Activated B cell treated with CpG ODN at 0.5 μM for 24 hours (primary cell): ENCODE data around the gene RADIL. TPM values are rescaled to one million over a fixed set of nuclear protein-coding genes. Genes with fewer than 3 reads are reported as not detected.

Source experiments
- ATAC-seq: fragments of 200-7000 bp; cut with Tn5 transposase; one replicate; pipeline ENCODE4 v1.10.0; 2021; ENCODE audit warnings: low read depth, mild to moderate bottlenecking, moderate library complexity
- CTCF ChIA-PET: fragments of 350-600 bp; sonication (Branson Sonifier 250); formaldehyde crosslinking; loops from one replicate; lab custom pipeline; 2021; ENCODE audit warnings: antibody characterized with exemption; lab: Charles Lee
- POLR2A ChIA-PET: fragments of 350-600 bp; sonication (Branson Sonifier 250); formaldehyde crosslinking; loops from one replicate; lab custom pipeline; 2021; ENCODE audit warnings: antibody characterized with exemption; lab: Charles Lee
- DNase-seq: peaks from one replicate; pipeline ENCODE4 v3.0.0; 2022
- H3K27ac Mint-ChIP-seq: one replicate; pipeline ENCODE4 v1.8.0; 2020; ENCODE audit warnings: mixed read lengths
- H3K27me3 Mint-ChIP-seq: one replicate; pipeline ENCODE4 v1.8.0; 2021; ENCODE audit warnings: mixed read lengths
- H3K36me3 Mint-ChIP-seq: one replicate; pipeline ENCODE4 v1.8.0; 2021; ENCODE audit warnings: low read depth, mixed read lengths
- H3K4me1 Mint-ChIP-seq: one replicate; pipeline ENCODE4 v1.8.0; 2021; ENCODE audit warnings: mixed read lengths
- H3K4me3 Mint-ChIP-seq: one replicate; pipeline ENCODE4 v1.8.0; 2020; ENCODE audit warnings: mild to moderate bottlenecking, mixed read lengths
- H3K9me3 Mint-ChIP-seq: one replicate; pipeline ENCODE4 v1.8.0; 2020; ENCODE audit warnings: mixed read lengths
- intact Hi-C: fragments of 100-400 bp; cut with micrococcal nuclease; formaldehyde crosslinking; loops from one replicate; pipeline ENCODE4 v1.15.1; 2024
- total RNA-seq: library from RNA; stranded (reverse); gene quantifications from 2 replicates; pipeline ENCODE4 v1.2.3, GENCODE V29; 2022
- TF ChIP-seq, protein P1 (sequence below): fragments of 200-600 bp; IDR thresholded peaks from one replicate; pipeline ENCODE4 v1.8.0; 2022; ENCODE audit warnings: antibody characterized with exemption, mild to moderate bottlenecking

Gene RADIL
- total RNA-seq, 1 donor from 2014 or later = not detected

DNA sequence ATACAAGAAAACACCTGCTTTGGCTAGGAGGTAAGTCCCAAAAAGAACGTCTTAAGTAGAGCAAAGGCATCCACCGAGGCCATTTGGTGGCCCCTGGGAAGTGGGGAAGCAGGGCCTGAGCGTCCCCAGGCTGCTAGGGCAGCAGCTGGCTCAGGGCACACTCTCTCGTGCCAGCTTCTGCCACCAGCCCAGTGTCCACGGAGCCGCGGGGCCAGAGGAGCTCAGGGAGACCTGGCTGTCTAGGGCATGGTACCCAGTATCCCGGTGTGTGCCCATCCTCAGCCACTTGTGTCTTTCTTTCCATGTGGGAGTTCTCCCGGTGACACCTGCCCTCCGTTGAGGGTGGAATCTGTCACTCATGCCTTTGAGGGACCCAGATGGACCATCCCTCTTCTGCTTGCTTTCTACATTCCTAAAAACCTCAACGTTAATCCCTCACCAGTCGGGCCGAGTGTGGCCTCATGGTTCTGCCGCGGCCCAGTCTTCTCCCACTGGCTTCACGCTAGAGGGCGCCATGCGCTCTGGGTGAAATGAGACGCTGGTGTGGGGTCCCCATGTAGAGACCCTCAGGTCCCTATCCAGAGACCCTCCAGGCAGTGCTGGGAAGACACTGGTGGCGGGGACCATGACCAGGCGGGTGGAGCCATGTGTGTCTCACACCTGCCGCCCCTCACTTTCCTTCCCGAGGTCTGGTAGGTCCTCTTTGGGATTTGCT, 117.6 kb downstream of the RADIL start:
- peaks cover 48% of the 10 kb centered on the region for H3K36me3 Mint-ChIP-seq
- DNase-seq = no peak
- no peak overlapping the region for H3K27ac Mint-ChIP-seq
- TF ChIP-seq, protein P1, sequence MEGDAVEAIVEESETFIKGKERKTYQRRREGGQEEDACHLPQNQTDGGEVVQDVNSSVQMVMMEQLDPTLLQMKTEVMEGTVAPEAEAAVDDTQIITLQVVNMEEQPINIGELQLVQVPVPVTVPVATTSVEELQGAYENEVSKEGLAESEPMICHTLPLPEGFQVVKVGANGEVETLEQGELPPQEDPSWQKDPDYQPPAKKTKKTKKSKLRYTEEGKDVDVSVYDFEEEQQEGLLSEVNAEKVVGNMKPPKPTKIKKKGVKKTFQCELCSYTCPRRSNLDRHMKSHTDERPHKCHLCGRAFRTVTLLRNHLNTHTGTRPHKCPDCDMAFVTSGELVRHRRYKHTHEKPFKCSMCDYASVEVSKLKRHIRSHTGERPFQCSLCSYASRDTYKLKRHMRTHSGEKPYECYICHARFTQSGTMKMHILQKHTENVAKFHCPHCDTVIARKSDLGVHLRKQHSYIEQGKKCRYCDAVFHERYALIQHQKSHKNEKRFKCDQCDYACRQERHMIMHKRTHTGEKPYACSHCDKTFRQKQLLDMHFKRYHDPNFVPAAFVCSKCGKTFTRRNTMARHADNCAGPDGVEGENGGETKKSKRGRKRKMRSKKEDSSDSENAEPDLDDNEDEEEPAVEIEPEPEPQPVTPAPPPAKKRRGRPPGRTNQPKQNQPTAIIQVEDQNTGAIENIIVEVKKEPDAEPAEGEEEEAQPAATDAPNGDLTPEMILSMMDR = no peak
- ATAC-seq = no peak
- no peak overlapping the region for H3K4me3 Mint-ChIP-seq
- H3K27me3 Mint-ChIP-seq = no peaks in the 10 kb centered on the region
- intact Hi-C loops = no loop called here
- CTCF ChIA-PET = no interaction called here
- no peaks in the 10 kb centered on the region for H3K4me1 Mint-ChIP-seq
- no peaks in the 10 kb centered on the region for H3K9me3 Mint-ChIP-seq
- POLR2A ChIA-PET = interaction anchor here (1.3 kb wide), 1 partner anchor 9 kb away, joined by 7 read pairs; the partner anchor contains the start of gene AP5Z1

DNA sequence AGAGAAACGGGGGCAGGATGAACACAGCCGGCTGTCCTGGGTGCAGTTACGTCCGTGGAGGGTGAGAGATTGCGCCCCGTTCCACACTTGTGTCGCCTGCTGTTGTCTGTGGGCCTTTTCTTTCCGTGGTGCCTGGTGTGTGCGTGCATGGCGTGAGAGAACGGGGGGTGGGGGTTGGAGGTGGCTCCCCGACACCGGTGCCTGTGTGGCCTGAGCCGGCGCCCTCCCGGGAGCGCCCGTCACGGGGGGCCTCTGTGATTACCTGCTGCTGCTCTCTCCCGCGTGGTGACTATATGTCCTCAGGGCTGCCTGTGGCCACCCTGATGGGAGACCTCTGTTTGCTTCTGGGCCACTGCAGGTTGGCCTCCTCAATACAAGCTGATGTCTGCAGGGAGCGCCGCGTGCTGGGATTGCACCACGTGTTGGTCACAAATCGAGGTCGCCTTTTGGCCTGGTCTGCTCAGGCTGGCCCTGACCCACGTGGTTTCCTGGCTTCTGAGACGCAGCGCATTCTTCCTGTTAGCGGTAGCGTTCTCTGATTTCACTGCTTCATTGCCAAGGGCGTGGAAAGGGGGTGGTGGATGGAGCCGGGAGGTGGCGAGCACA, 119.0 kb downstream of the RADIL start:
- H3K36me3 Mint-ChIP-seq = peaks cover 55% of the 10 kb centered on the region
- POLR2A ChIA-PET = no interaction called here
- TF ChIP-seq, protein P1 = no peak
- no peaks in the 10 kb centered on the region for H3K9me3 Mint-ChIP-seq
- DNase-seq (no peak), ATAC-seq (no peak)
- intact Hi-C loops = no loop called here
- CTCF ChIA-PET = no interaction called here
- H3K27ac Mint-ChIP-seq = no peak overlapping the region
- H3K4me1 Mint-ChIP-seq = no peaks in the 10 kb centered on the region
- H3K4me3 Mint-ChIP-seq = no peak overlapping the region
- H3K27me3 Mint-ChIP-seq = no peaks in the 10 kb centered on the region

DNA sequence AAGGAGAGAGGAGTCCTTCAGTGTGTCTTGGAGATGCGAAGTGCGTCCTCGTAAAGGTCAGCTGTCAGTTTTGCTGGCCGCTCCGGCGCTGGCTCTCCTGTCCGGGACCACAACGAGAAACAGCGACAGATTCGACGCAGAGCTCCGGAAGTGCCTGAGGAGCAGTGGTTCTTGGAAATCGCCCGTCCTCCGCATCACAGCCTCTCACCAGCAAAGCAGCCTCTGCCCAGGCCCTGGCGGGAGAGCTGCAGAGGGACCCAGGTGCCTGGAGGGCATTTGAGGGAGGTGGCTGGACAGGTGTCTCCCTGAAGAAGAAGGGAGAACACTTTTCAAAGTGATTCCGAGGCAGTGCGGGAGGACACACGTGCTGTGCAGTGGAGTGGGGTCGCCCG, 119.7 kb downstream of the RADIL start:
- POLR2A ChIA-PET = no interaction called here
- ATAC-seq (no peak), DNase-seq (no peak)
- H3K4me3 Mint-ChIP-seq = no peak overlapping the region
- no peaks in the 10 kb centered on the region for H3K27me3 Mint-ChIP-seq
- H3K9me3 Mint-ChIP-seq = no peaks in the 10 kb centered on the region
- H3K36me3 Mint-ChIP-seq = peaks cover 57% of the 10 kb centered on the region
- CTCF ChIA-PET = no interaction called here
- H3K4me1 Mint-ChIP-seq = no peaks in the 10 kb centered on the region
- no peak overlapping the region for H3K27ac Mint-ChIP-seq
- intact Hi-C loops = no loop called here
- TF ChIP-seq, protein P1 = no peak

DNA sequence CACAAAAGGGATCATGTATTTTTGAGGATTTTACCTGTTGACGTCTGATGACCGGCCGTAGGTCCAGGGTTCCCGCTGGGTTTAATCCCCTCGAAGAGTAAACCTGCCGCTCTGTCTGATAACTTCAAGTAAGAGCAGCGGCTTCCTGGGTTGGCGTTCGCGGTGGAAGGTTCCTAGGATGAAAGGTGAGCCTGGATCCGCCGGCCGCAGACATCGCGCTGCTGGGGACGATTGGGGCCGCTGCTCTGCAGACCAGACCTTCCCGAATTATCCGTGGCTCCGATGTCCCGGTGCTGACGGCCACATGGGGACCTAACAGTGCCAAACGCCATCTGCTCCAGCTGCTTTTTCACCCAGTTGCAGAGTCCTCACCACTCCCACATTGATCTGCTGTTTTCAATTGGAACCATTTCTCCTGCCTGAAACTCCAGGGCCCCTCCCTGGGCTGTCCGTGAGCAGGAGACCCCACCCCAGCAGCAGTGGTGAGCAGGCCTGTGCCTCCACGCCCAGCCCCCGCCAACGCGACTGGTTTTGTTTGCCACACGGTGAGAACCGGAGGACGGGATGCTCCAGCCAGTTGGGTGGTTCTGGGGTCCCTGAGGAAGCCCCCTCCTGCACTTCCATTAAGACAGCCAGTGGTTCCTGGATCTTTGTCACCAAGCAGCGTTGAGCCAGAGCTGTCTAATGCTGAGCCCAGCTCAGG, 120.3 kb downstream of the RADIL start:
- H3K4me1 Mint-ChIP-seq = no peaks in the 10 kb centered on the region
- POLR2A ChIA-PET = no interaction called here
- H3K36me3 Mint-ChIP-seq = peaks cover 61% of the 10 kb centered on the region
- DNase-seq = no peak
- CTCF ChIA-PET = no interaction called here
- TF ChIP-seq, protein P1 = no peak
- intact Hi-C loops = no loop called here
- H3K9me3 Mint-ChIP-seq = no peaks in the 10 kb centered on the region
- H3K4me3 Mint-ChIP-seq = no peak overlapping the region
- H3K27me3 Mint-ChIP-seq = no peaks in the 10 kb centered on the region
- H3K27ac Mint-ChIP-seq = no peak overlapping the region
- no peak for ATAC-seq
